Fibroblast of villous mesenchyme (primary cell): ENCODE measurements around the gene GAS2L1. TPM values are rescaled to one million over a fixed set of nuclear protein-coding genes. Genes with fewer than 3 reads are reported as not detected.

Experiments used
- DNase-seq: peaks from one replicate; pipeline ENCODE4 v3.0.0-alpha.2; 2010; ENCODE audit warnings: low read depth
- H3K4me3 ChIP-seq: 2 replicates; pipeline ENCODE4 v1.5.1; 2011; ENCODE audit warnings: low read depth, mild to moderate bottlenecking, low read length
- total RNA-seq: library from RNA; depleted of rRNA; stranded (reverse); fragments of >200 nt; gene quantifications from 2 replicates; pipeline ENCODE4 v1.2.3, GENCODE V29; 2012
- TF ChIP-seq, protein P1 (sequence below): IDR thresholded peaks from 2 replicates; pipeline ENCODE4 v1.5.1; 2012; ENCODE audit warnings: low read depth, mild to moderate bottlenecking, low read length; ENCODE audit not compliant: insufficient read depth

GAS2L1 gene
- total RNA-seq, 1 donor: 16.4 TPM

DNA sequence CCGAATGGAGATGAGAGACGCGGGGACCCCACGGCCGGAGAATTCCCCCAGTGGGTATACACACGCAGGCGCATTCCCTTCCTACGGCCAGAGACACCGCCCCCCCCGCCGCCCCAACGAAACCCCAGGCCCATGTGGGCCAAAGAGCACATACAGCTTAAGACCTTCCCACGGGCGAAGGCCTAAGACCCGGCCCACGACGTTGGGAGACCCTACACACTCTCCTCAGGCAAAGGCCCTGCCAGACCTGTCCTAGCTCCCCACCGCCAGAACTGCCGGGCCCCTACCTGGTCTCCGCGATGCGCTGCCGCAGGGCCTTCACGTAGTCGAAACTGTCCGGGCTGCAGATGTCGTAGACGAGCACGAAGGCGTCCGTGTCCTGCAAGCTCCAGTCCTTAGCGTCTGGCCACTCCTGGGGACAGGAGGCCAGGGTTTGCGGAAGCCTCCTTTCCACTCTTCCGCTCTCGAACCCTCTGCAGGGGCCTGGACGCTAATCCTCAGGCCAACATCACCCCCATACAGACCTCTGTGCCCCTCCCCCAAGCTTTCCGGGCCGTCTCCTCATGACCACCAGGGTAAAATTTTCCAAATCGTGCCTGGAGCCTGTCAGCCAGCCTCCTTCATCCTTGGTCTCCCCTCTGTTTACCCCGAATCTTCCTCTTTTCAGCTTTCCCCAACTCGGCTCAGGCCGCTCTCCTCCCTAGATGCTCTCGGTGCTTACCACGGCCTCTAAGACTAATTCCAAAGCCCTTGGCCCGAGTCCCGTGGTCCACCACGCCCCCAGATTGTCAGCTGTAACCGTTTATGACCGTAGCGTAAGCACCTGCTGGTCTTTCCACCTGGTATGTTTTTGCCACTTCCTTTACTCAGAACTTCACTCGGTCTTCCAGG lies 7.4 kb downstream of the GAS2L1 start:
- TF ChIP-seq, protein P1, sequence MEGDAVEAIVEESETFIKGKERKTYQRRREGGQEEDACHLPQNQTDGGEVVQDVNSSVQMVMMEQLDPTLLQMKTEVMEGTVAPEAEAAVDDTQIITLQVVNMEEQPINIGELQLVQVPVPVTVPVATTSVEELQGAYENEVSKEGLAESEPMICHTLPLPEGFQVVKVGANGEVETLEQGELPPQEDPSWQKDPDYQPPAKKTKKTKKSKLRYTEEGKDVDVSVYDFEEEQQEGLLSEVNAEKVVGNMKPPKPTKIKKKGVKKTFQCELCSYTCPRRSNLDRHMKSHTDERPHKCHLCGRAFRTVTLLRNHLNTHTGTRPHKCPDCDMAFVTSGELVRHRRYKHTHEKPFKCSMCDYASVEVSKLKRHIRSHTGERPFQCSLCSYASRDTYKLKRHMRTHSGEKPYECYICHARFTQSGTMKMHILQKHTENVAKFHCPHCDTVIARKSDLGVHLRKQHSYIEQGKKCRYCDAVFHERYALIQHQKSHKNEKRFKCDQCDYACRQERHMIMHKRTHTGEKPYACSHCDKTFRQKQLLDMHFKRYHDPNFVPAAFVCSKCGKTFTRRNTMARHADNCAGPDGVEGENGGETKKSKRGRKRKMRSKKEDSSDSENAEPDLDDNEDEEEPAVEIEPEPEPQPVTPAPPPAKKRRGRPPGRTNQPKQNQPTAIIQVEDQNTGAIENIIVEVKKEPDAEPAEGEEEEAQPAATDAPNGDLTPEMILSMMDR: no peak
- no peak overlapping the region for H3K4me3 ChIP-seq
- DNase-seq: no peak

GRCh38 chr22:29314537-29315285 lies 8.3 kb downstream of the GAS2L1 start:
- no peak overlapping the region for H3K4me3 ChIP-seq
- TF ChIP-seq, protein P1: no peak
- DNase-seq: no peak

- peak within 1 kb of the TSS; percentile 12 for H3K4me3 ChIP-seq
- TF ChIP-seq, protein P1: no peak
Observed at GRCh38 chr22:29315286-29316140, 9.1 kb downstream of the GAS2L1 start, which contains the start of gene RASL10A. Gene RASL10A (minus strand): TSS chr22:29315697. CDS start chr22:29315246, 451 bp downstream.

GRCh38 chr22:29316141-29316828 lies 9.8 kb downstream of the GAS2L1 start:
- DNase-seq: no peak
- TF ChIP-seq, protein P1: no peak
- H3K4me3 ChIP-seq: no peak overlapping the region

More at GRCh38 chr22:29315286-29316140, 9.1 kb downstream of the GAS2L1 start, which contains the start of gene RASL10A:
- no peak for DNase-seq

DNA sequence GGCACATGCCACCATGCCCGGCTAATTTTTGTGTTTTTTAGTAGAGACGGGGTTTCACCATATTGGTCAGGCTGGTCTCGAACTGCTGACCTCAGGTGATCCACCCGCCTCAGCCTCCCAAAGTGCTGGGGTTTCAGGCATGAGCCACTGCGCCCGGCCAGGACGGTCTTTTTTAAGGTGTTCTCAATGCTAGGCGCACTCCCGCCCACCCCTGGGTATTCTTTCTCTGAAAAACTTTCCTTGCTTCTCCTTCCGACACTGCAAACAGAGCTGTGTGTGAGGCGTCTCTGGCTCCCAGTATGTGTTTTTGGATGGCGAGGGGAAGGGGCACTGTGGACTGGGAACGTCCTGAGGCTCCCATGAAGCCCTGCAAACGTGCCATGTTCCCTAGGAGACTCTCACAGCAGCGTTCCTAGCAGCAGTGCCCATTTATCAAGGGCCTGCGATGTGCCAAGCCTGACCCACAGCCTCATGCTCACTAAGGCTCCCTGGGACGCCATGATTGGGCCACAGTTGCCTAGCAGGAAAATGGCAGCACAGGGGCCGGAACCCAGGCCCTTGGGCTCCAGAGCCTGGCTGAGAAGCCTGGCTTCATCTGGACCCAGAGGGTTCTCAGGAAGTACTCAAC lies 11.5 kb downstream of the GAS2L1 start:
- H3K4me3 ChIP-seq: no peak overlapping the region

More for the DNA sequence above, 11.5 kb downstream of the GAS2L1 start:
- no peak for DNase-seq
- TF ChIP-seq, protein P1: no peak
